Measurements from ENCODE around the gene SIRT3. TPM values are rescaled to one million over a fixed set of nuclear protein-coding genes. Genes with fewer than 3 reads are reported as not detected.

SIRT3 gene
- total RNA-seq, 4 donors from 2014 or later, result 7.2 to 27.9 (median 20.6) TPM

DNA sequence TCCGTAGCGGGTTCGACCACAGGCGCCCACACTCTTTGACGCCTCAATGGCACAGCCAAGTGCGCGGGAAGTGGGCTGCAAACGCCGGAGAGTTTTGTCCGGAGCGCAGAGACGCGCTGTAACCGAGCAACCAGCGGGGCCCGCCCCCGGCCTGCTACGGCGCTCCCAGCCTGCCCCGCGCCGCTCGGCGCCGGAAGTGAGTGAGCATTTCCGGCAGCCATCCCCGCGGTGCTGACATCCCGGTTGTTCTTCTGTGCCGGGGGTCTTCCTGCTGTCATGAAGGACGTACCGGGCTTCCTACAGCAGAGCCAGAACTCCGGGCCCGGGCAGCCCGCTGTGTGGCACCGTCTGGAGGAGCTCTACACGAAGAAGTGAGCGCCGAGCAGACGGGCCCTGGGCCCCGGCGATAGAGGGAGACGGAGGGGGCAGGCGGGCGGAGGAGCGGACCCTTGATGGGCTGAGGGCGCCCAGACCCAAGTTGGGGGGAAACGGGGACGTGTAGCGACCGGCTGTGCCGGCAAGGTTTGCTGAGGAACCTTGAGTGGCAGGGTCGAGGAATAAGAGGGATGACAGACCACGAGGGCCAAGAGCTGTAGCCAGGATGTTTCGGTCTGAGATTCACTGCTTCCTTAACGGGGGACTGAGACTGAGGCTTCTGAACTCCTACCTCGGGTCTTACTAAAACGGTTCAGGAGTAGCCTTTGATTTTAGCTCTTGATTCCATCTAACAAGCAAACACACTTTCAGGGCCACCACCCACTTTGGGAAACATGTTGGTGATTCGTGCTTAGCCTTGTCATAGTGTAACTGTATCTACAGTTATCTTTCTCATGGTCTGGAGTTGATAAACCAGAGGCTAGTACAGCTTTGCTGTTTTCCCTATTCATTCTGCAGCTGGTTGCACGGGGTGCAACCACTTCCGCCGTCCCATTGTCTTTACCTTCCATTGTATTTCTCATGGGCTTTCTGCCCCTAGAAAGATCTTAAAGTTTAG lies 929 bp upstream of the SIRT3 start, which contains the start of gene PSMD13:
Gene PSMD13 (plus strand): TSS at position 203 of the 994 bp plus-strand sequence. CDS start 74 bp downstream, at position 277.
- intact Hi-C loops (cut with DNase I; ENCODE audit: low total_unique reads), result no loop called here

DNA sequence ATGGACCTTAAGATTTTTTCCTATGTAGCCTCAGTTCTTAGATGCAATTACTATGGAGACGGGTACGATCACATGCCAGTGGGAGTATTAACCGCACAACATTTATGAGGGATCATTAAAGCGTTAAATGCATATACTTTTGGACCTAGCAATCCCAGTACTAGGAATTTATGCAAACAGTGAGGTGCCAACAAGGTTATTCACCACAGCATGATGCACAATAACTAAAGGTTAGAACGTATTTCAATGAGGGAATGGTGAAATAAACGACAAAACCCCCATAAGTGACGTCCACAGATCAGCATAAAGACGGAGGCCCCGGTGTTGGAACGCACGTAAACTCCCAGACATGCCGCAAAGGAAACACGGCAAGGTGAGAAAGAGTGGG lies 539 bp downstream of the SIRT3 start:
- H3K27ac ChIP-seq, result peak overlapping the region; percentile 94 to 99 (median 98)
- no peak for DNase-seq
- H3K4me1 ChIP-seq, result peaks cover 17 to 28% (median 19%) of the 10 kb centered on the region in 4 donors
- 1 to 2% methylated on average over 13 of the region's 13 CpGs for WGBS, 2 donors (ENCODE audit: low coverage in 1 of 2)
- H3K9me3 ChIP-seq, result no peaks in the 10 kb centered on the region
- no peaks in the 10 kb centered on the region for H3K36me3 ChIP-seq
- no peaks in the 10 kb centered on the region for H3K27me3 ChIP-seq
- intact Hi-C loops (cut with DNase I; ENCODE audit: low total_unique reads), result no loop called here
- in situ Hi-C loops (cut with MboI; ENCODE audit: low pct_ligation_motif_present in 1 of 4, low pct_unique_long_range_greater_than_20kb in 1 of 4, low sequenced_read_pairs in 3 of 4), result no loop called here
- no peak for TF ChIP-seq POLR2AphosphoS5 (IDR thresholded peaks at IDR 0.05)
- TF ChIP-seq EP300 (IDR thresholded peaks at IDR 0.05; ENCODE audit: low read depth), result no peak
- no peak for TF ChIP-seq POLR2A (IDR thresholded peaks at IDR 0.05)
- TF ChIP-seq, protein P1, sequence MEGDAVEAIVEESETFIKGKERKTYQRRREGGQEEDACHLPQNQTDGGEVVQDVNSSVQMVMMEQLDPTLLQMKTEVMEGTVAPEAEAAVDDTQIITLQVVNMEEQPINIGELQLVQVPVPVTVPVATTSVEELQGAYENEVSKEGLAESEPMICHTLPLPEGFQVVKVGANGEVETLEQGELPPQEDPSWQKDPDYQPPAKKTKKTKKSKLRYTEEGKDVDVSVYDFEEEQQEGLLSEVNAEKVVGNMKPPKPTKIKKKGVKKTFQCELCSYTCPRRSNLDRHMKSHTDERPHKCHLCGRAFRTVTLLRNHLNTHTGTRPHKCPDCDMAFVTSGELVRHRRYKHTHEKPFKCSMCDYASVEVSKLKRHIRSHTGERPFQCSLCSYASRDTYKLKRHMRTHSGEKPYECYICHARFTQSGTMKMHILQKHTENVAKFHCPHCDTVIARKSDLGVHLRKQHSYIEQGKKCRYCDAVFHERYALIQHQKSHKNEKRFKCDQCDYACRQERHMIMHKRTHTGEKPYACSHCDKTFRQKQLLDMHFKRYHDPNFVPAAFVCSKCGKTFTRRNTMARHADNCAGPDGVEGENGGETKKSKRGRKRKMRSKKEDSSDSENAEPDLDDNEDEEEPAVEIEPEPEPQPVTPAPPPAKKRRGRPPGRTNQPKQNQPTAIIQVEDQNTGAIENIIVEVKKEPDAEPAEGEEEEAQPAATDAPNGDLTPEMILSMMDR (IDR thresholded peaks at IDR 0.05), result no peak
- H3K4me3 ChIP-seq, result peak overlapping the region; percentile 51 to 97 (median 77)

More for the DNA sequence above, 929 bp upstream of the SIRT3 start, which contains the start of gene PSMD13:
- peaks cover 17 to 28% (median 19%) of the 10 kb centered on the region in 4 donors for H3K4me1 ChIP-seq
- WGBS, 2 donors (ENCODE audit: low coverage in 1 of 2), result 2 to 3% methylated on average over 13 to 62 of the region's 62 CpGs
- H3K9me3 ChIP-seq, result no peaks in the 10 kb centered on the region
- in situ Hi-C loops (cut with MboI; ENCODE audit: low pct_ligation_motif_present in 1 of 4, low pct_unique_long_range_greater_than_20kb in 1 of 4, low sequenced_read_pairs in 3 of 4), result no loop called here
- peak within 1 kb of the TSS; percentile 68 to 100 (median 92) for H3K4me3 ChIP-seq
- H3K36me3 ChIP-seq, result peaks cover 0 to 12% (median 0%) of the 10 kb centered on the region in 4 donors
- H3K27ac ChIP-seq, result peak within 1 kb of the TSS; percentile 94 to 99 (median 98)
- H3K27me3 ChIP-seq, result no peaks in the 10 kb centered on the region
- peak; percentile 89 for DNase-seq
- TF ChIP-seq POLR2A (IDR thresholded peaks at IDR 0.05) (peak; percentile 71), POLR2AphosphoS5 (IDR thresholded peaks at IDR 0.05) (peak; percentile 53 to 73 (median 63)), EP300 (IDR thresholded peaks at IDR 0.05; ENCODE audit: low read depth) (no peak)
- TF ChIP-seq, protein P1 (IDR thresholded peaks at IDR 0.05), result peak in 2 of 5 experiments; percentile 29 to 44

DNA sequence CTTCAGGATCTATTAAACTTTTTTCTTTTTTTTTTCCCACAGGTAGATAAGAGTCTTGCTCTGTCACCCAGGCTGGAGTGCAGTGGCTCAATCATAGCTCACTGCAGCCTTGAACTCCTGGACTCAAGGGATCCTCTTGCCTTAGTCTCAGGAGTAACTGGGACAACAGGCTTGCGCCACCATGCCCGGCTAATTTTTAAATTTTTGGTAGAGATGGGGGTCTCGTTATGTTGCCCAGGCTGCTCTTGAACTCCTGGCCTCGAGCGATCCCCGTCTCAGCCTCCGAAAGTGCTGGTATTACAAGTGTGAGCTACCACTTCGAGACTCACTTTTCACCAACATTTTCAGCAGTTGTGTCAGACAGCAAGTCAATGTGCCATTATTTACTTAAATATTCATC lies 962 bp downstream of the SIRT3 start:
- TF ChIP-seq, protein P1 (IDR thresholded peaks at IDR 0.05), result no peak
- no peak for TF ChIP-seq EP300 (IDR thresholded peaks at IDR 0.05; ENCODE audit: low read depth)
- no peak for TF ChIP-seq POLR2A (IDR thresholded peaks at IDR 0.05)
- TF ChIP-seq POLR2AphosphoS5 (IDR thresholded peaks at IDR 0.05), result no peak
- Histone ChIP-seq H3K27ac (peak overlapping the region; percentile 94 to 99 (median 98)), H3K27me3 (no peaks in the 10 kb centered on the region), H3K9me3 (no peaks in the 10 kb centered on the region), H3K4me1 (peaks cover 17 to 28% (median 19%) of the 10 kb centered on the region in 4 donors), H3K36me3 (no peaks in the 10 kb centered on the region), H3K4me3 (peak overlapping the region in 3 of 4 donors; percentile 68 to 97 (median 86))
- in situ Hi-C loops (cut with MboI; ENCODE audit: low pct_ligation_motif_present in 1 of 4, low pct_unique_long_range_greater_than_20kb in 1 of 4, low sequenced_read_pairs in 3 of 4), result no loop called here
- 80 to 83% methylated on average over 7 to 8 of the region's 8 CpGs for WGBS, 2 donors (ENCODE audit: low coverage in 1 of 2)
- intact Hi-C loops (cut with DNase I; ENCODE audit: low total_unique reads), result no loop called here
- no peak for DNase-seq

Data from transverse colon (tissue), 4 donors.